Neural progenitor cell (in vitro differentiated cells): ENCODE results near the gene RND2. TPM values are rescaled to one million over a fixed set of nuclear protein-coding genes. Genes with fewer than 3 reads are reported as not detected.

Source experiments
- DNase-seq: peaks from one replicate; pipeline ENCODE4 v3.0.0-alpha.2; 2016; ENCODE audit warnings: low spot score
- H2AFZ ChIP-seq: fragments of 200-600 bp; sonication (generic); replicated peaks from 2 replicates; pipeline ENCODE4 v1.6.1; 2016; ENCODE audit warnings: antibody characterized with exemption
- H3F3A ChIP-seq: fragments of 200-600 bp; sonication (generic); 2 replicates; pipeline ENCODE4 v1.6.1; 2016; ENCODE audit warnings: antibody characterized with exemption, low read depth
- H3K27ac ChIP-seq: fragments of 200-600 bp; sonication (generic); 2 replicates; pipeline ENCODE4 v1.5.1; 2016; ENCODE audit warnings: mild to moderate bottlenecking
- H3K27me3 ChIP-seq: fragments of 200-600 bp; sonication (generic); 2 replicates; pipeline ENCODE4 v1.6.1; 2016; ENCODE audit warnings: mild to moderate bottlenecking, moderate library complexity
- H3K36me3 ChIP-seq: fragments of 200-600 bp; sonication (generic); 2 replicates; pipeline ENCODE4 v1.5.1; 2016
- H3K4me1 ChIP-seq: fragments of 200-600 bp; sonication (generic); 2 replicates; pipeline ENCODE4 v1.6.1; 2016; ENCODE audit warnings: mixed run types
- H3K4me2 ChIP-seq: fragments of 200-600 bp; sonication (generic); 2 replicates; pipeline ENCODE4 v1.6.1; 2016
- H3K4me3 ChIP-seq: fragments of 200-600 bp; sonication (generic); 2 replicates; pipeline ENCODE4 v1.5.1; 2016
- H3K79me2 ChIP-seq: fragments of 200-600 bp; sonication (generic); 2 replicates; pipeline ENCODE4 v1.6.1; 2016; ENCODE audit warnings: low read depth
- H3K9ac ChIP-seq: fragments of 200-600 bp; sonication (generic); 2 replicates; pipeline ENCODE4 v1.6.1; 2016
- H3K9me3 ChIP-seq: fragments of 200-600 bp; sonication (generic); 2 replicates; pipeline ENCODE4 v1.5.1; 2016; ENCODE audit warnings: low read depth
- H4K20me1 ChIP-seq: fragments of 200-600 bp; sonication (generic); 2 replicates; pipeline ENCODE4 v1.6.1; 2016; ENCODE audit warnings: low read depth
- H3K27ac Mint-ChIP-seq: 3 replicates; pipeline ENCODE4 v1.8.0; 2021; ENCODE audit warnings: mixed read lengths
- H3K27me3 Mint-ChIP-seq: 2 replicates; pipeline ENCODE4 v1.8.0; 2022; ENCODE audit warnings: low read depth, mild to moderate bottlenecking, inconsistent platforms, moderate library complexity, mixed read lengths; ENCODE audit not compliant: insufficient read depth
- H3K36me3 Mint-ChIP-seq: 3 replicates; pipeline ENCODE4 v1.8.0; 2021; ENCODE audit warnings: mixed read lengths
- H3K4me1 Mint-ChIP-seq: 3 replicates; pipeline ENCODE4 v1.8.0; 2021; ENCODE audit warnings: mixed read lengths
- H3K4me3 Mint-ChIP-seq: 3 replicates; pipeline ENCODE4 v1.8.0; 2021; ENCODE audit warnings: mild to moderate bottlenecking, moderate library complexity, mixed read lengths
- H3K9me3 Mint-ChIP-seq: 3 replicates; pipeline ENCODE4 v1.8.0; 2020; ENCODE audit warnings: mixed read lengths
- CTCF ChIP-seq: fragments of 200-600 bp; sonication (generic); IDR thresholded peaks from 2 replicates; pipeline ENCODE4 v1.5.1; 2017; ENCODE audit warnings: antibody characterized with exemption, mild to moderate bottlenecking
- EZH2 ChIP-seq: fragments of 200-600 bp; sonication (generic); IDR thresholded peaks from 2 replicates; pipeline ENCODE4 v1.6.1; 2017; ENCODE audit warnings: antibody characterized with exemption, mild to moderate bottlenecking, moderate library complexity
- EZH2phosphoT487 ChIP-seq: fragments of 200-600 bp; sonication (generic); IDR thresholded peaks from 2 replicates; pipeline ENCODE4 v1.6.1; 2017; ENCODE audit warnings: antibody characterized with exemption
- total RNA-seq: library from RNA; depleted of rRNA; stranded (reverse); fragments of >200 nt; gene quantifications from 2 replicates; pipeline ENCODE4 v1.2.3, GENCODE V29; 2015; ENCODE audit warnings: low replicate concordance

RND2 gene
- total RNA-seq, 1 donor from 2014 or later: 35.0 TPM

GRCh38 chr17:43074869-43075268, 49.8 kb downstream of the RND2 start:
- Histone ChIP-seq H3K79me2 (no peaks in the 10 kb centered on the region), H3K27me3 (no peaks in the 10 kb centered on the region), H3K9ac (no peak overlapping the region), H3K4me1 (no peaks in the 10 kb centered on the region), H3K4me2 (no peak overlapping the region), H2AFZ (no peak overlapping the region), H3K36me3 (peaks cover 19% of the 10 kb centered on the region), H3K4me3 (no peak overlapping the region), H4K20me1 (no peaks in the 10 kb centered on the region), H3F3A (no peaks in the 10 kb centered on the region), H3K27ac (no peak overlapping the region), H3K9me3 (no peaks in the 10 kb centered on the region)
- H3K36me3 Mint-ChIP-seq: peaks cover 10% of the 10 kb centered on the region
- no peaks in the 10 kb centered on the region for H3K27me3 Mint-ChIP-seq
- H3K9me3 Mint-ChIP-seq: no peaks in the 10 kb centered on the region
- H3K4me1 Mint-ChIP-seq: no peaks in the 10 kb centered on the region
- no peak overlapping the region for H3K4me3 Mint-ChIP-seq
- DNase-seq: no peak
- no peak for TF ChIP-seq EZH2
- TF ChIP-seq EZH2phosphoT487: no peak
- no peak for TF ChIP-seq CTCF
- H3K27ac Mint-ChIP-seq: no peak overlapping the region

- H3K27me3 ChIP-seq: no peaks in the 10 kb centered on the region
- H3K9ac ChIP-seq: no peak overlapping the region
- Mint-ChIP-seq H3K9me3 (no peaks in the 10 kb centered on the region), H3K4me3 (no peak overlapping the region), H3K27ac (no peak overlapping the region), H3K4me1 (no peaks in the 10 kb centered on the region), H3K27me3 (no peaks in the 10 kb centered on the region), H3K36me3 (peaks cover 6% of the 10 kb centered on the region)
- no peaks in the 10 kb centered on the region for H4K20me1 ChIP-seq
- DNase-seq: no peak
- no peaks in the 10 kb centered on the region for H3K79me2 ChIP-seq
- TF ChIP-seq EZH2 (no peak), EZH2phosphoT487 (no peak), CTCF (no peak)
- H3K4me2 ChIP-seq: no peak overlapping the region
- no peak overlapping the region for H2AFZ ChIP-seq
- peak overlapping the region; percentile 41 for H3K27ac ChIP-seq
- H3K4me1 ChIP-seq: no peaks in the 10 kb centered on the region
- peaks cover 10% of the 10 kb centered on the region for H3K36me3 ChIP-seq
- H3K4me3 ChIP-seq: no peak overlapping the region
- no peaks in the 10 kb centered on the region for H3K9me3 ChIP-seq
- no peaks in the 10 kb centered on the region for H3F3A ChIP-seq
These were observed 54.7 kb downstream of the RND2 start for GRCh38 chr17:43079641-43080302.

Other genes with a start within 250 kb of the RND2 start
- 0.12 TPM in 1 of 2 replicates, not detected in the other for gene WNK4, start 244.6 kb upstream of the RND2 start, total RNA-seq
- 61.2 and 74.5 TPM in 2 replicates for gene COA3, start 226.5 kb upstream of the RND2 start, total RNA-seq
- gene CNTD1, start 226.4 kb upstream of the RND2 start, total RNA-seq: 0.06 TPM in 1 of 2 replicates, not detected in the other
- gene BECN1, start 200.9 kb upstream of the RND2 start, total RNA-seq: 42.1 and 54.3 TPM in 2 replicates
- gene PSME3, start 191.8 kb upstream of the RND2 start, total RNA-seq: 106 and 108 TPM in 2 replicates
- 1.2 and 2.1 TPM in 2 replicates for gene AOC2, start 180.7 kb upstream of the RND2 start, total RNA-seq
- 0.90 TPM in 1 of 2 replicates, not detected in the other for gene AOC3, start 174.0 kb upstream of the RND2 start, total RNA-seq
- not detected in 2 replicates for gene G6PC1, start 124.4 kb upstream of the RND2 start, total RNA-seq
- gene AARSD1, start 60.8 kb upstream of the RND2 start, total RNA-seq: 23.7 and 36.5 TPM in 2 replicates
- gene PTGES3L, start 45.2 kb upstream of the RND2 start, total RNA-seq: 2.6 and 7.7 TPM in 2 replicates
- gene RUNDC1, start 44.7 kb upstream of the RND2 start, total RNA-seq: 11.4 and 12.6 TPM in 2 replicates
- 1,535 and 1,934 TPM in 2 replicates for gene RPL27, start 26.8 kb upstream of the RND2 start, total RNA-seq
- gene IFI35, start 18.4 kb upstream of the RND2 start, total RNA-seq: 0.96 TPM in 1 of 2 replicates, not detected in the other
- 94.7 and 185 TPM in 2 replicates for gene VAT1, start 2.8 kb upstream of the RND2 start, total RNA-seq
- gene BRCA1, start 100.1 kb downstream of the RND2 start, total RNA-seq: 54.0 and 77.3 TPM in 2 replicates
- 67.4 and 76.5 TPM in 2 replicates for gene NBR1, start 146.0 kb downstream of the RND2 start, total RNA-seq
- 1.7 and 2.4 TPM in 2 replicates for gene TMEM106A, start 186.6 kb downstream of the RND2 start, total RNA-seq
- not detected in 2 replicates for gene CCDC200, start 203.4 kb downstream of the RND2 start, total RNA-seq
- not detected in 2 replicates for gene RNU2-1, start 208.7 kb downstream of the RND2 start, total RNA-seq